Measurements from ENCODE around the gene KIF6.

- no peak for TF ChIP-seq CTCF (IDR thresholded peaks at IDR 0.05; ENCODE audit: low read length)
- TF ChIP-seq EZH2 (optimal IDR thresholded peaks at IDR 0.05; ENCODE audit: low read depth, low read length) = no peak
These were observed 299.7 kb downstream of the KIF6 start for GRCh38 chr6:39425346-39426072.
